ENCODE measurements around the gene SLC4A1AP. TPM values are rescaled to one million over a fixed set of nuclear protein-coding genes. Genes with fewer than 3 reads are reported as not detected.
"Not testable (repeated sequence)": the region's sequence is repeated elsewhere in the genome, so short reads cannot be mapped to it uniquely, and the experiment has no call there.

SLC4A1AP gene
- total RNA-seq, 4 donors from 2014 or later: 9.0 to 21.1 (median 16.1) TPM

GRCh38 chr2:27621524-27621923 lies 42.2 kb upstream of the SLC4A1AP start:
- H3K27me3 ChIP-seq: no peaks in the 10 kb centered on the region
- no peak overlapping the region for H3K4me3 ChIP-seq
- TF ChIP-seq POLR2AphosphoS5 (IDR thresholded peaks at IDR 0.05): no peak
- TF ChIP-seq CTCF (IDR thresholded peaks at IDR 0.05): no peak
- TF ChIP-seq POLR2A (IDR thresholded peaks at IDR 0.05): no peak
- TF ChIP-seq EP300 (IDR thresholded peaks at IDR 0.05; ENCODE audit: low read depth): no peak
- H3K4me1 ChIP-seq: no peaks in the 10 kb centered on the region
- intact Hi-C loops (cut with DNase I; ENCODE audit: low total_unique reads) (no loop called here), in situ Hi-C loops (cut with MboI; ENCODE audit: low pct_ligation_motif_present in 1 of 4, low pct_unique_long_range_greater_than_20kb in 1 of 4, low sequenced_read_pairs in 3 of 4) (no loop called here)
- no peaks in the 10 kb centered on the region for H3K9me3 ChIP-seq
- H3K27ac ChIP-seq: no peak overlapping the region
- DNase-seq: no peak
- WGBS, 2 donors (ENCODE audit: low coverage in 1 of 2): 71% methylated on average over 1 of the region's 1 CpG
- H3K36me3 ChIP-seq: peaks cover 0 to 58% (median 14%) of the 10 kb centered on the region in 4 donors

GRCh38 chr2:27622921-27623384 lies 40.7 kb upstream of the SLC4A1AP start:
- Histone ChIP-seq H3K4me3 (no peak overlapping the region), H3K27ac (no peak overlapping the region), H3K36me3 (peaks cover 0 to 44% (median 10%) of the 10 kb centered on the region in 4 donors), H3K27me3 (no peaks in the 10 kb centered on the region), H3K4me1 (peaks cover 3 to 6% (median 4%) of the 10 kb centered on the region in 4 donors), H3K9me3 (no peaks in the 10 kb centered on the region)
- no peak for TF ChIP-seq CTCF (IDR thresholded peaks at IDR 0.05)
- TF ChIP-seq EP300 (IDR thresholded peaks at IDR 0.05; ENCODE audit: low read depth): no peak
- intact Hi-C loops (cut with DNase I; ENCODE audit: low total_unique reads): no loop called here
- WGBS, 2 donors (ENCODE audit: low coverage in 1 of 2): 83 to 93% methylated on average over 3 of the region's 3 CpGs
- in situ Hi-C loops (cut with MboI; ENCODE audit: low pct_ligation_motif_present in 1 of 4, low pct_unique_long_range_greater_than_20kb in 1 of 4, low sequenced_read_pairs in 3 of 4): no loop called here
- no peak for DNase-seq

- TF ChIP-seq POLR2A (IDR thresholded peaks at IDR 0.05) (no peak), POLR2AphosphoS5 (IDR thresholded peaks at IDR 0.05) (no peak), EP300 (IDR thresholded peaks at IDR 0.05; ENCODE audit: low read depth) (no peak), CTCF (IDR thresholded peaks at IDR 0.05) (no peak)
- Histone ChIP-seq H3K36me3 (peaks cover 0 to 27% (median 9%) of the 10 kb centered on the region in 4 donors), H3K27me3 (no peaks in the 10 kb centered on the region), H3K4me3 (no peak overlapping the region), H3K9me3 (no peaks in the 10 kb centered on the region), H3K27ac (no peak overlapping the region), H3K4me1 (peaks cover 14 to 17% (median 14%) of the 10 kb centered on the region in 4 donors)
- no peak for DNase-seq
- intact Hi-C loops (cut with DNase I; ENCODE audit: low total_unique reads) (no loop called here), in situ Hi-C loops (cut with MboI; ENCODE audit: low pct_ligation_motif_present in 1 of 4, low pct_unique_long_range_greater_than_20kb in 1 of 4, low sequenced_read_pairs in 3 of 4) (no loop called here)
Measured at GRCh38 chr2:27624943-27625342, 38.7 kb upstream of the SLC4A1AP start.

- Histone ChIP-seq H3K36me3 (peaks cover 0 to 13% (median 6%) of the 10 kb centered on the region in 4 donors), H3K4me1 (peaks cover 14 to 19% (median 15%) of the 10 kb centered on the region in 4 donors)
- H3K4me3 ChIP-seq; intact Hi-C loops (cut with DNase I; ENCODE audit: low total_unique reads); in situ Hi-C loops (cut with MboI; ENCODE audit: low pct_ligation_motif_present in 1 of 4, low pct_unique_long_range_greater_than_20kb in 1 of 4, low sequenced_read_pairs in 3 of 4); H3K9me3 ChIP-seq; DNase-seq; H3K27me3 ChIP-seq; H3K27ac ChIP-seq: not testable (repeated sequence)
- 88 to 100% methylated on average over 1 of the region's 1 CpG for WGBS, 2 donors (ENCODE audit: low coverage in 1 of 2)
Measured at GRCh38 chr2:27626323-27626722, 37.4 kb upstream of the SLC4A1AP start.

- peaks cover 14 to 19% (median 15%) of the 10 kb centered on the region in 4 donors for H3K4me1 ChIP-seq
- in situ Hi-C loops (cut with MboI; ENCODE audit: low pct_ligation_motif_present in 1 of 4, low pct_unique_long_range_greater_than_20kb in 1 of 4, low sequenced_read_pairs in 3 of 4); H3K36me3 ChIP-seq; H3K27me3 ChIP-seq; H3K9me3 ChIP-seq; intact Hi-C loops (cut with DNase I; ENCODE audit: low total_unique reads); H3K4me3 ChIP-seq; DNase-seq: not testable (repeated sequence)
- peak overlapping the region in 3 of 4 donors; percentile 7 to 79 (median 73) for H3K27ac ChIP-seq
- 47 to 67% methylated on average over 2 to 3 of the region's 3 CpGs for WGBS, 2 donors (ENCODE audit: low coverage in 1 of 2)
Measured at GRCh38 chr2:27626921-27627320, 36.8 kb upstream of the SLC4A1AP start.

All from transverse colon (tissue), 4 donors.